ENCODE measurements around the gene WDR72. TPM values are rescaled to one million over a fixed set of nuclear protein-coding genes. Genes with fewer than 3 reads are reported as not detected.

Gene WDR72
- not detected in 2 replicates for polyA plus RNA-seq

DNA sequence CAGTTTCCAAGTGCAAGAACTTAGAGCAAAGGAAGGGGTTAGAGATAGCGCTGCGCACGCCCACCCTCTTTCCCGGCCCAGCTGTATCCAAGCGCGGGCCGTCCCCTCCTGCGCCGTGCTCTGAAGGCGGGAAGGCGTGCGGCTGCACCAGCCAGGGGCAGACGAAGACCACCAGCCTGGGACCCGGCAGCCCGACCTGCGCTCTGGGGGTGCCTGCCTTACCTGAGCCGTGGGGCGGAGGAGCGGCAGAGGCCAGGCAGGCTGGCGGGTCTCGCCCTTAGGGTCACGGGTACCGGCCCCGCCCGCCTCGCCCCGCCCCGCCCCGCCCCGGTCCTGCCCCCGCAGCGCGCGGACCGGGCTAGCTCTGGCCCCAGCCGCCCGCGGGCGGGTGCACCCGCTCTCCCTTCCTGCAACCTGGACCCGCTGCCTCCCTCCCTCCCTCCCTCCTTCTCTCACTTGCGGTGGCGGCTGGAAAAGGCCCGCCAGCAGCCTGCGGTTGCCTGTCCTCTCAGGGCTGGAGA is at the start of gene WDR72:
TSS of gene WDR72 (minus strand) at position 253 of the 521 bp plus-strand sequence. CDS start 26,514 bp downstream, outside the sequence.

Other genes with a start within 250 kb of the WDR72 start
- 3.1 and 5.0 TPM in 2 replicates for gene UNC13C, start 218.8 kb upstream of the WDR72 start, polyA plus RNA-seq

All from Purkinje cell (primary cell).